ENCODE measurements around the gene SLC25A45. TPM values are rescaled to one million over a fixed set of nuclear protein-coding genes. Genes with fewer than 3 reads are reported as not detected.
A peak's percentile ranks its signal among the peaks of the same experiment; 100 is the strongest.

SLC25A45 gene
- total and polyA plus RNA-seq, 2 of the 4 experiments (the other 2 are of a cell fraction) = 0.72 to 1.2 TPM

- H2AK9ac ChIP-seq (replicated peaks; ENCODE audit: low read depth, low read length, poor library complexity) = peak overlapping the region; percentile 71
- H3K4ac ChIP-seq (ENCODE audit: low read depth, low read length) = no peak overlapping the region
- no peak overlapping the region for H3K4me2 ChIP-seq (ENCODE audit: low read depth, low read length)
- no peak overlapping the region for H4K8ac ChIP-seq (ENCODE audit: low read depth in 2 of 2, low read length in 2 of 2)
- no peak overlapping the region for H3K27ac ChIP-seq (ENCODE audit: insufficient read depth, low read length)
- H2BK15ac ChIP-seq (ENCODE audit: low read depth, low read length) = no peak overlapping the region
- ChIA-PET CTCF (interaction anchor here (0.6 kb wide), 1 partner anchor 26 kb away, joined by 3 read pairs; no protein-coding TSS in a partner anchor), POLR2A (ENCODE audit: unreplicated experiment) (interaction anchor here (0.5 kb wide), 1 partner anchor 117 kb away, joined by 12 read pairs; no protein-coding TSS in a partner anchor)
- no peak overlapping the region for H4K5ac ChIP-seq (ENCODE audit: low read depth, low read length)
- no peak overlapping the region for H3K23ac ChIP-seq (ENCODE audit: low read depth, low read length)
- no peak overlapping the region for H3K9ac ChIP-seq (ENCODE audit: low read depth, low read length)
- no peak overlapping the region for H2AK5ac ChIP-seq (ENCODE audit: low read depth, low read length)
- TF ChIP-seq CEBPB (IDR thresholded peaks at IDR 0.05; ENCODE audit: low read depth, low read length) (no peak), FOS (IDR thresholded peaks at IDR 0.05; ENCODE audit: low read depth, low read length) (no peak), CTCF (conservative IDR thresholded peaks at IDR 0.05; ENCODE audit: low read depth, low read length) (no peak), MAFK (IDR thresholded peaks at IDR 0.05; ENCODE audit: low read depth, low read length) (no peak), ELK1 (IDR thresholded peaks at IDR 0.05; ENCODE audit: borderline replicate concordance, low read depth, low read length) (no peak), RFX5 (IDR thresholded peaks at IDR 0.05; ENCODE audit: low read depth, low read length) (no peak), RCOR1 (IDR thresholded peaks at IDR 0.05; ENCODE audit: insufficient replicate concordance, low read length) (no peak), RAD21 (IDR thresholded peaks at IDR 0.05; ENCODE audit: low read length) (no peak), MXI1 (IDR thresholded peaks at IDR 0.05; ENCODE audit: borderline replicate concordance, low read depth, low read length) (no peak), CHD1 (IDR thresholded peaks at IDR 0.05; ENCODE audit: low read depth, low read length) (no peak), POLR2A (IDR thresholded peaks at IDR 0.05; ENCODE audit: low read depth, low read length) (no peak), BHLHE40 (IDR thresholded peaks at IDR 0.05; ENCODE audit: low read depth, low read length) (no peak)
- peaks cover 40% of the 10 kb centered on the region for H3K36me3 ChIP-seq (ENCODE audit: control insufficient read depth, insufficient read depth, low read length)
- H3K9me3 ChIP-seq (ENCODE audit: control insufficient read depth, insufficient read depth, low read length) = no peaks in the 10 kb centered on the region
- ATAC-seq (ENCODE audit: low read depth) (no peak), DNase-seq (no peak)
- no peak overlapping the region for H2BK120ac ChIP-seq (ENCODE audit: low read depth, low read length)
- H3K56ac ChIP-seq (ENCODE audit: extremely low read depth, insufficient read depth, low read length) = no peak overlapping the region
- H4K91ac ChIP-seq (ENCODE audit: insufficient read depth, low read depth, low read length) = no peak overlapping the region
- intact Hi-C loops (cut with micrococcal nuclease) = no loop called here
- peaks cover 8% of the 10 kb centered on the region; the same call in 1 of the 2 replicates for H4K20me1 ChIP-seq (ENCODE audit: insufficient read depth, low read length)
- BruUV-seq (replicated peaks) = no TSS peak
- H3K9me1 ChIP-seq (ENCODE audit: insufficient read depth, low read length) = peaks cover 14% of the 10 kb centered on the region
- no peak overlapping the region for H2AFZ ChIP-seq (replicated peaks; ENCODE audit: low read length, poor library complexity)
- no peak overlapping the region for H2BK5ac ChIP-seq (ENCODE audit: low read depth, low read length, poor library complexity, severe bottlenecking)
- no peaks in the 10 kb centered on the region for H3K27me3 ChIP-seq (ENCODE audit: control insufficient read depth, insufficient read depth, low read length)
- H3K18ac ChIP-seq (ENCODE audit: low read depth, low read length) = no peak overlapping the region
- no peak overlapping the region for H3K4me3 ChIP-seq (ENCODE audit: insufficient read depth, low read depth, low read length)
- in situ Hi-C loops (cut with MboI; ENCODE audit: low sequenced_read_pairs) = no loop called here
- peaks cover 15 to 79% of the 10 kb centered on the region in 2 experiments for H3K79me1 ChIP-seq (ENCODE audit: low read depth in 1 of 2, low read length in 2 of 2)
- H3K4me1 ChIP-seq (ENCODE audit: control insufficient read depth, insufficient read depth, low read length) = peaks cover 22% of the 10 kb centered on the region
- no peak overlapping the region for H3K14ac ChIP-seq (replicated peaks; ENCODE audit: low read depth, low read length)
- 79% methylated on average over 5 of the region's 13 CpGs; no CpG with 5 or more reads in 1 of the 2 experiments for WGBS, 2 experiments (ENCODE audit: extremely low coverage in 2 of 2, insufficient read length in 1 of 2)
- no peak overlapping the region for H2BK20ac ChIP-seq (ENCODE audit: low read depth, low read length)
- dilution Hi-C loops (cut with HindIII; ENCODE audit: low sequenced_read_pairs, unreplicated experiment) = no loop called here
Measured at GRCh38 chr11:65392186-65392829, 9.9 kb upstream of the SLC25A45 start.
